ENCODE results near the gene SPRR4.

The SPRR4 gene

DNA sequence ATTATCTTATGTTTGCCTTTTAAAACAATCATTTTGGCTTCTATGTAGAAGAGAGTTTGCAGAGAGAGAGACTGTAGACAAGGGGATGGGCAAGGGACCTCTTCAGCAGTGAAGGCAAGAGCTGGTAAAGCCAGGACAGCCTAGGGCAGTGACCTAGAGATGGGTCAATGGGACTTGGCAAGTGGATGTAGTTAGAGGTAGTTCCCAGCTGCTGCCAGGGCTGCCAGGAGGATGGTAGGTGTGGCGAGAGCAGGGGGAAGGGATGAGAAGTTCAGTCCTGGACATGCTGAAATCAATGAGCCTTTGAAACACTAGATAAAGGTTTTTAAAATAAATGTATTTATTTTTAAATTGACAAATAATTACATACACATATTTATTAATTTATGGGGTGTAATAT, 29.8 kb upstream of the SPRR4 start:
- no peak for DNase-seq (ENCODE audit: low read depth)
- in situ Hi-C loops (cut with HindIII; ENCODE audit: low sequenced_read_pairs), result no loop called here
- TF ChIP-seq, protein P1, sequence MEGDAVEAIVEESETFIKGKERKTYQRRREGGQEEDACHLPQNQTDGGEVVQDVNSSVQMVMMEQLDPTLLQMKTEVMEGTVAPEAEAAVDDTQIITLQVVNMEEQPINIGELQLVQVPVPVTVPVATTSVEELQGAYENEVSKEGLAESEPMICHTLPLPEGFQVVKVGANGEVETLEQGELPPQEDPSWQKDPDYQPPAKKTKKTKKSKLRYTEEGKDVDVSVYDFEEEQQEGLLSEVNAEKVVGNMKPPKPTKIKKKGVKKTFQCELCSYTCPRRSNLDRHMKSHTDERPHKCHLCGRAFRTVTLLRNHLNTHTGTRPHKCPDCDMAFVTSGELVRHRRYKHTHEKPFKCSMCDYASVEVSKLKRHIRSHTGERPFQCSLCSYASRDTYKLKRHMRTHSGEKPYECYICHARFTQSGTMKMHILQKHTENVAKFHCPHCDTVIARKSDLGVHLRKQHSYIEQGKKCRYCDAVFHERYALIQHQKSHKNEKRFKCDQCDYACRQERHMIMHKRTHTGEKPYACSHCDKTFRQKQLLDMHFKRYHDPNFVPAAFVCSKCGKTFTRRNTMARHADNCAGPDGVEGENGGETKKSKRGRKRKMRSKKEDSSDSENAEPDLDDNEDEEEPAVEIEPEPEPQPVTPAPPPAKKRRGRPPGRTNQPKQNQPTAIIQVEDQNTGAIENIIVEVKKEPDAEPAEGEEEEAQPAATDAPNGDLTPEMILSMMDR (IDR thresholded peaks at IDR 0.05; ENCODE audit: low read depth, low read length, missing control alignments), result no peak
- no peak overlapping the region for H3K4me3 ChIP-seq (ENCODE audit: low read depth, low read length)

DNA sequence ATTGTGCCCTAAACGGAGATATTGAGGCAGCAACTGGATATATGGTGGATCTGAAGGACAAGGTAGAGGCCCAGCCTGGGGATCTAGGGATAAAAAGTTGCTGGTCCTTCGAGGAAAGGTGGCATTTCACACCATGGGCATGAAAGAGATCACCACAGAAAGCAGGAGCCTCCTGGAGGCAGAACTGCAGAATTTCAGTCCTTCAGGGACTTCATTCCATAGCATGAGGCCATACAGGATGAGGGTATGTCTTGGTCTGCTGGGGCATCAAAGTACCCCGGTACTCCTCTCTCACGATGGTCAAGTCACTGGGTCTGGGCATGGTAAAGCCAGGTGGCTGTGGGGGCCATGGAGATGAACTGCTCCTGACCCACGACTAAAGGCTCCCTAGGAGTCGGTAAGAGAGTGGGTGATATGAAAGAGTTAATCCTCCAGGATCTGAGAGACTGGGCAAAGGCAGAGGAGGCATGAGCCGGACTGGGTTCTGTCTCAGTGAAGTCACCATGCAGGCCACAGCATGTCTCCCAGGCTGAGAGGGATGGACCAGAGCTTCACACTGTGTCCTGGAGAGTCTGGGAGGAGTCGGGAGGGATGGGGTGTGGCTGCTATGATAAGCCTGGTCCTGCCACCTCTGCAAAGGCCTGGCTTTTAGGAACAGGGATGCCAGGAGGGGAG, 29.3 kb upstream of the SPRR4 start:
- TF ChIP-seq, protein P1 (IDR thresholded peaks at IDR 0.05; ENCODE audit: low read depth, low read length, missing control alignments), result no peak
- in situ Hi-C loops (cut with HindIII; ENCODE audit: low sequenced_read_pairs), result no loop called here
- no peak for DNase-seq (ENCODE audit: low read depth)
- no peak overlapping the region for H3K4me3 ChIP-seq (ENCODE audit: low read depth, low read length)

DNA sequence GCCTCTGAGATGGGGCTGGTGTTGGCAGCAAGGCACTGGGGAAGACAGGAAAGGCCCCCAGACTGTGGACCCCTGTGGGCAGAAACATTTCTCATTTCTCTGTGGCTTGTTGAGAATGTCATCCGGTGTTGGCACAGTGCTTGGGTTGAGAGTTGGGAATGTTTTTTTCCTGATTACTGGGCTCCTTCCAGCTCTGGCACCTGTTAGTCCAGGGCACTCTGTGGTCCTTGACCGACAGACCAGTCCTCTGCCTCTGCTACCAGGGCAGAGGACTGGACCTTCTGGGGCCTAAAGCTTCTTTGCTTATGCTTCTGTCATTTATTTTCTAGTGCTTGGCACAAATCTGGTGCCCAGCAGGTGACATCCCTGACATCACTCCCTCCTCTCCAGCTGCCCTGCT, 28.3 kb upstream of the SPRR4 start:
- no peak overlapping the region for H3K4me3 ChIP-seq (ENCODE audit: low read depth, low read length)
- DNase-seq (ENCODE audit: low read depth), result no peak
- TF ChIP-seq, protein P1 (IDR thresholded peaks at IDR 0.05; ENCODE audit: low read depth, low read length, missing control alignments), result no peak
- in situ Hi-C loops (cut with HindIII; ENCODE audit: low sequenced_read_pairs), result no loop called here

DNA sequence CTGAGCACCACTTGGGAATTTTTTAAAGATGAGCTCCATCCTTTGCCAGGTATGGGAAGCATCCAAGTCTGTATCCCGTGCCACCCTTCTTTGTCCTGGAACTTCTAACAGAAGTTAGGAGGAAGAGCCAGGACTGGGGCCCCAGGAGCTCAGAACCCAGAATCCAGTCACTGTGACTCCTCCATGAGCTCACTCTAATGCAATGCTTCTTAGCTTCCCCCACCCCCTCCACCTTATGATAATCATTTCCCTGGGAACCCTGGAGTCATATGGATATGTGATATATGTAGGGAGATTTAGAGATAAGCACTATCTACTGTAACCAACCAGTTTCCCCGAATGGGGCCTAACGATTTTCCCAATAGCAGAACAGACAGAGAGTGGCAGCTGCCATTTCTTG, 24.2 kb upstream of the SPRR4 start:
- no peak for DNase-seq (ENCODE audit: low read depth)
- no peak overlapping the region for H3K4me3 ChIP-seq (ENCODE audit: low read depth, low read length)
- in situ Hi-C loops (cut with HindIII; ENCODE audit: low sequenced_read_pairs), result no loop called here
- TF ChIP-seq, protein P1 (IDR thresholded peaks at IDR 0.05; ENCODE audit: low read depth, low read length, missing control alignments), result no peak

DNA sequence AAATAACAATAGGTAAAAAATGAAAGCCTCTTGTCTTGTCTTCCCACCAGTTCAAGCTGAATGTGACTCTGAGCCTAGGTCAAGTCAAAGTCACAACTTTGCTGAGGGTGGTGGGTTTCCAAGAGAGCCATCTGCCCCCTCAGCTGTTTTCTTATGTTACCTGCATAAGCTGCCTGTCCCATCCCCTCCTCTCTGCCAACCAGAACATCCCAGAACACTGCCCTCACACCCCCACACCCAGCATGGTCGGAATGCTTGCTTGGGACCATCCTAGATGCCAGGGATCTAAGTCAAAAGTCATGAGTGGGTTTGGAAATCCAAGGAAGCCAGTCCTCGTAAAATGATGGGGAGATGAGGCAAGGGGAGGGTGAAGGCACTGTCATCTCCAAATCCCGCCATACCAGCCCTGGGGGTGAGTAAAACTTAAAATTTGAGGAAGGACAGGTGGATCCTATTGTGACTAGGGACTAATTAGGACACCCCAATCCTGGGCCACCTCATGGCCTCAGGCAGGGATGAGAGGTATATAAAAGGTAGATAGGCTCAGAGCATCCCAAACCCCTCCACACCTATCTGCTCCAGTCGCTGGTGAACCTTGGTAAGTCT, 23.7 kb upstream of the SPRR4 start, which contains the start of gene SPRR5:
Gene SPRR5, plus strand, starts transcription at position 556 of the 606 bp plus-strand sequence. CDS start 1,349 bp downstream, outside the sequence.
- in situ Hi-C loops (cut with HindIII; ENCODE audit: low sequenced_read_pairs), result no loop called here
- TF ChIP-seq, protein P1 (IDR thresholded peaks at IDR 0.05; ENCODE audit: low read depth, low read length, missing control alignments), result no peak
- no peak within 1 kb of the TSS for H3K4me3 ChIP-seq (ENCODE audit: low read depth, low read length)
- DNase-seq (ENCODE audit: low read depth), result no peak

DNA sequence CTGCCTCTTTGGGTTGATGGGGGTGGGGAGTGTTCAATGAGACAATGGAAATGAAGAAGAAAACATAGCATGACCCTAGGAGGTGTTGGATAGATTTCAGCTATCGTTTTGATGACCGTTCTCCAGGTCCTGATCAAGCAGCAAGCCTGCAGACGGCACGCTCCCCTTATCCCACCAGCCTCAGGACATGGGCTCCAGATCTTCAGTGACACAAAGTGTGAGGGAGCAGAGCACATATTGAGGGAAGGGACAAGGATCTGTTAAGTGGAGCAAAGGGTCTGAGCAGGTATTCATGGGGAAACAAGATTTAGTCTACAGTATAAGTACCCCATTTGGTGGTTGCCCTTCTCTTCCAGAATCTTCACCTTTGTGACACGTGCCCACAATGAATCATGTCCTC, 18.7 kb upstream of the SPRR4 start:
- no peak for DNase-seq (ENCODE audit: low read depth)
- in situ Hi-C loops (cut with HindIII; ENCODE audit: low sequenced_read_pairs), result loop anchor here (5.0 kb wide), 1 partner anchor 39 kb away; no protein-coding TSS in a partner anchor
- TF ChIP-seq, protein P1 (IDR thresholded peaks at IDR 0.05; ENCODE audit: low read depth, low read length, missing control alignments), result no peak
- no peak overlapping the region for H3K4me3 ChIP-seq (ENCODE audit: low read depth, low read length)
